SW 1271 (cell line): ENCODE results near the gene ST8SIA1.
"Not testable (repeated sequence)": the region's sequence is repeated elsewhere in the genome, so short reads cannot be mapped to it uniquely, and the experiment has no call there.

Experiments
- DNase-seq, 2 experiments: peaks; one replicate each; lab custom pipeline; 2025; lab: John Stamatoyannopoulos, UW

ST8SIA1 gene

DNA sequence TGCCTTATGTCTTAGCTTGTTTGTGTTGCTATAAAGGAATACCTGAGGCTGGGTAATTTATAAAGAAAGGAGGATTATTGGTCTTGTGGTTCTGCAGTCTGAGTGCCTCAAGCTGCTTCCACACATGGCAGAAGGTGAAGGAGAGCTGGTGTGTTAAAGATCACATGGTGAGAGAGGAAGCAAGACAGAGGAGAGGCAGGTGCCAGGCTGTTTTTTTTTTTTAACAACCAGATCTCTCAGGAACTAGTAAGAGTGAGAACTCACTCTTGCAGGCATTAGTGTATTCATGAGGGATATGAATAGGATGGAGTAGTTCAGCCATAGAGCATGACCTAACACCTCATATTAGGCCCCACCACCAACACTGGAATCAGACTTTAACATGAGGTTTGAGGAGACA lies 165.1 kb downstream of the ST8SIA1 start:
- DNase-seq = no peak

DNA sequence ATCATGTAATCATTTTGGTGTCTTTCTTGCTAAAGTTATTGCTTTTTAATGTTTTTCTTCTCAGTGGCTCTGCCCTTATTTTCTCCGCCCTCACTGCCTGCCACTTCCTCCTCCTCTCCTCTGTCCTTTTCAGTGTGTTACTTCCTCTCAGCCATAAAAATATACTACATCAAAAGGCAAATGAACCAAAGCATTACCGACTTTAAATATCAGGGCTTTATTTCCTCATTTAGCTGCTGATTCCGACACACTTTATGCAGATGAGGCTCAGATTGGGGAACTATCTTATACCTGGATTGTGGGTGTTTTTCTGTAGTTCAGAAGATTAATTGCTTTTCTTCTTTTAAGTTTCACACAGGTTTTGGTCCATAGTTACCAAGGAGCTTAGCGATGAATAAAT lies 170.4 kb downstream of the ST8SIA1 start:
- DNase-seq = no peak

DNA sequence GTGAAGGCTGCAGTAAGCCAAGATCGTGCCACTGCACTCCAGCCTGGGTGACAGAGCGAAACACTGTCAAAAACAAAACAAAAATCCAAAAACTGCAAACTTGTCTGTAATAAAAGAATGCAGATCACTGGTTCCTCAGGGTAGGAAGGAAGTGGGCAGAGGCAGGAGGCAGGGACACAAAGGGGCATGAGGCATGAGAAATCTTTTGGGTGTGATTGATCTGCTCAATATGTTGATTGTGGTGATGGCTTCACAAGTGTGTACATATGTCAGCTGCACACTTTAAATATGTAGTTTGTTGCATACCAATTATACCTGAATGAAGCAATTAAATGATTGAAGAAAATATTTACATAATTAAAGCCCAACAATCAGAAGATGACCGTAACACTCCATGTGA lies 170.9 kb downstream of the ST8SIA1 start:
- no peak for DNase-seq

DNA sequence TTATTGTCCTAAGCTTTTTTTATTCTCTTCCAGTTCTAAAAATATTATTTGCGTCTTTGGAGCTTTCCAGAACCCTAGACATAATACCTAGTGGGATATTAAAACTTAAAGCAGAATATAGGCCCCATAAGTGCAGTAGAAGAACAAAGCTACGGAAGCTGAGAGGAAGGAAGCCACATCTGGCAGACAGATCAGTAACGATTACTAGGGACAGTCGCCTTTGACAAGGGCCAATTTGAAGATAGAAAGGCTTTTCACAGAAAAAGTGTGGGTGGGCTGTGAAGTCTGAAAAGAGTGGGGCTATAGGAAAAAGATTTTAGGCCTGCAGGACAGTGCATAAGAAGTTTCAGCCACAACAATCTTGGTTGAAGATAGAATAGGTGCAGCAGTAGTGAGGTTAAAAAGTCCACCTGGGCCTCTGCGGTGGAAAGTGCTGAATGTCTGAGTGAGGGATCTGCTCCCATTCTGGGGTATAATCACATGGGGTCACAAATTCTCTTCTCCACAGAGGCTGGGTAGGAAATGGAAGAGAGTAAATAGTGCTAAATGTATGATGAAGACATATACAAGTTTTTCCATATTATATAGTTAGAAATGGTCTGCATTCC lies 174.0 kb downstream of the ST8SIA1 start:
- DNase-seq = no peak

DNA sequence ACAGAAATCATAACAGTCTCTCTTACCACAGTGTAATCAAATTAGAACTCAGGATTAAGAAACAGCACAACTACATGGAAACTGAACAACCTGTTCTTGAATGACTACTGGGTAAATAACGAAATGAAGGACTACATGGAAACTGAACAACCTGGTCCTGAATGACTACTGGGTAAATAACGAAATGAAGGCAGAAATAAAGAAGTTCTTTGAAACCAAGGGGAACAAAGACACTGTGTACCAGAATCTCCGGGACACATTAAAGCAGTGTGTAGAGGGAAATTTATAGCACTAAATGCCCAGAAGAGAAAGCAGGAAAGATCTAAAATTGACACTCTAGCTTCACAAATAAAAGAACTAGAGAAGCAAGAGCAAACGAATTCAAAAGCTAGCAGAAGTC lies 185.2 kb downstream of the ST8SIA1 start:
- not testable (repeated sequence) for DNase-seq

DNA sequence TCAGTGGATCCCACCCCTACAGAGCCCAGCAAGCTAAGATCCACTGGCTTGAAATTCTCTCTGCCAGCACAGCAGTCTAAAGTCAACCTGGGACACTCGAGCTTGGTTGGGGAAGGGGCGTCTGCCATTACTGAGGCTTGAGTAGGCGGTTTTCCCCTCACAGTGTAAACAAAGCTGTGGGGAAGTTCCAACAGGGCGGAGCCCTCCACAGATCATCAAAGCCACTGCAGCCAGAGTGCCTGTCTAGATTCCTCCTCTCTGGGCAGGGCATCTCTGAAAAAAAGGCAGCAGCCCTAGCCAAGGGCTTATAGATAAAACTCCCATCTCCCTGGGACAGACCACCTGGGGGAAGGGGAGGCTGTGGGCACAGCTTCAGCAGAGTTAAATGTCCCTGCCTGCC lies 187.8 kb downstream of the ST8SIA1 start:
- not testable (repeated sequence) for DNase-seq
